NB4 (cell line): Measurements from ENCODE around the gene NEO1.

Source experiments
- DNase-seq: peaks from one replicate; pipeline ENCODE4 v3.0.0; 2010; ENCODE audit warnings: low read depth
- H3K4me3 ChIP-seq: one replicate; pipeline ENCODE4 v1.5.1; 2011; ENCODE audit warnings: mild to moderate bottlenecking, low read depth, low read length, moderate library complexity
- MYC ChIP-seq: IDR thresholded peaks from 2 replicates; pipeline ENCODE4 v1.6.1; 2011; ENCODE audit warnings: low read depth, low read length
- POLR2A ChIP-seq: IDR thresholded peaks from 2 replicates; pipeline ENCODE4 v1.6.1; 2011; ENCODE audit warnings: mild to moderate bottlenecking; ENCODE audit not compliant: insufficient read length; ENCODE audit errors: extremely low read depth
- TF ChIP-seq, protein P1 (sequence below): IDR thresholded peaks from 2 replicates; pipeline ENCODE4 v1.6.1; 2011; ENCODE audit warnings: low read depth, low read length
- TF ChIP-seq, protein P2 (sequence below): IDR thresholded peaks from one replicate; pipeline ENCODE4 v1.5.1; 2012; ENCODE audit warnings: low read depth, low read length

Gene NEO1

DNA sequence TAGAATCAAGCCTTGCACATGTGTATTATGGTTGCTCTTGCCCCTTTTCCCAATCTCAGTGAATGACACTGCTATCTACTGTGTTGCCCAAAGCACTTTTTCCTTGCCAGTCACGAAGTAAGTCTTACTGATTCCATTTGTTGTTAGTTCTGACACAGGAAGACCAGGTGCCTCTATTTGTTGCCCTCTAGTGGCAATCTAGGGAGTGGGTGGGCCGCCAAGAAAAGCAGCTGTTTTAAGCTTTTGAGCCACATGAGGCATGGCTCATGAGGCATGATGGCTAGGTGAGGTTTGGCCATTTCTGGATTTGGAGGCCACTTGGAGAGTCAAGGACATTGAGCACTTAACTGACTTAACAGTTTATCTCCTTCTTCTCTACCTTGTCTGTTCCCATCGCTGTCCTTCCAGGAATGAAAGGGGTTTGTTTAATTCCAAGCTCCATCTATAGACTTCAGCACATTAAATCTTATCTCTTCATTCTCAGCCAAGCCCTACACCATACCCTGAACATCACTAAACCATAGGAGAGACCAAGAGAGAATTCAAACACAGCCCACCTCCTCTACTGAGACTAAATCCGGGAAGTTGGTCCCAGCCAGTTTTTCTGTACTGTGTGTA lies 213.4 kb downstream of the NEO1 start:
- TF ChIP-seq, protein P1, sequence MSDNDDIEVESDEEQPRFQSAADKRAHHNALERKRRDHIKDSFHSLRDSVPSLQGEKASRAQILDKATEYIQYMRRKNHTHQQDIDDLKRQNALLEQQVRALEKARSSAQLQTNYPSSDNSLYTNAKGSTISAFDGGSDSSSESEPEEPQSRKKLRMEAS = peak; percentile 72
- TF ChIP-seq POLR2A (no peak), MYC (peak; percentile 72)
- TF ChIP-seq, protein P2, sequence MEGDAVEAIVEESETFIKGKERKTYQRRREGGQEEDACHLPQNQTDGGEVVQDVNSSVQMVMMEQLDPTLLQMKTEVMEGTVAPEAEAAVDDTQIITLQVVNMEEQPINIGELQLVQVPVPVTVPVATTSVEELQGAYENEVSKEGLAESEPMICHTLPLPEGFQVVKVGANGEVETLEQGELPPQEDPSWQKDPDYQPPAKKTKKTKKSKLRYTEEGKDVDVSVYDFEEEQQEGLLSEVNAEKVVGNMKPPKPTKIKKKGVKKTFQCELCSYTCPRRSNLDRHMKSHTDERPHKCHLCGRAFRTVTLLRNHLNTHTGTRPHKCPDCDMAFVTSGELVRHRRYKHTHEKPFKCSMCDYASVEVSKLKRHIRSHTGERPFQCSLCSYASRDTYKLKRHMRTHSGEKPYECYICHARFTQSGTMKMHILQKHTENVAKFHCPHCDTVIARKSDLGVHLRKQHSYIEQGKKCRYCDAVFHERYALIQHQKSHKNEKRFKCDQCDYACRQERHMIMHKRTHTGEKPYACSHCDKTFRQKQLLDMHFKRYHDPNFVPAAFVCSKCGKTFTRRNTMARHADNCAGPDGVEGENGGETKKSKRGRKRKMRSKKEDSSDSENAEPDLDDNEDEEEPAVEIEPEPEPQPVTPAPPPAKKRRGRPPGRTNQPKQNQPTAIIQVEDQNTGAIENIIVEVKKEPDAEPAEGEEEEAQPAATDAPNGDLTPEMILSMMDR = peak; percentile 91
- peak; percentile 66 for DNase-seq
- no peak overlapping the region for H3K4me3 ChIP-seq

DNA sequence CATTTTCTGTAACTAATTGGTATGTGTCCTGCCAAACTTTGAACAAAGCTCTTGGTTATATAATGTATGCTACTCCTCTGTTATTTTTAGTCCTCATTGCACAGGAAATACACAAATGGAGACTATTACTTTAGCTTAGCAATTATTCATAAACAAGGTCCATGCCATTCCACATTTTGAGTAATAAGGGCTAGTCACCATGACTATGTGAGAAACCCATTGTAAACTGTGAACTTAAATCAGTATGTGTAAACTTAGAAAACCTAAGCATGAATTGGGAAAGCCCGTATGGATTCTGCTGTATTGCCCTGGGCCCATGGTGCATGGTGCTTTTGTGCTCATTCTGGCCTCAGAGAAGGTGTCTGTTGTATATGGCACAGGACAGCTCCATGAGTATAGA lies 216.2 kb downstream of the NEO1 start:
- no peak overlapping the region for H3K4me3 ChIP-seq
- TF ChIP-seq MYC (no peak), POLR2A (no peak)
- TF ChIP-seq, protein P2 = no peak
- TF ChIP-seq, protein P1 = no peak
- DNase-seq = no peak

DNA sequence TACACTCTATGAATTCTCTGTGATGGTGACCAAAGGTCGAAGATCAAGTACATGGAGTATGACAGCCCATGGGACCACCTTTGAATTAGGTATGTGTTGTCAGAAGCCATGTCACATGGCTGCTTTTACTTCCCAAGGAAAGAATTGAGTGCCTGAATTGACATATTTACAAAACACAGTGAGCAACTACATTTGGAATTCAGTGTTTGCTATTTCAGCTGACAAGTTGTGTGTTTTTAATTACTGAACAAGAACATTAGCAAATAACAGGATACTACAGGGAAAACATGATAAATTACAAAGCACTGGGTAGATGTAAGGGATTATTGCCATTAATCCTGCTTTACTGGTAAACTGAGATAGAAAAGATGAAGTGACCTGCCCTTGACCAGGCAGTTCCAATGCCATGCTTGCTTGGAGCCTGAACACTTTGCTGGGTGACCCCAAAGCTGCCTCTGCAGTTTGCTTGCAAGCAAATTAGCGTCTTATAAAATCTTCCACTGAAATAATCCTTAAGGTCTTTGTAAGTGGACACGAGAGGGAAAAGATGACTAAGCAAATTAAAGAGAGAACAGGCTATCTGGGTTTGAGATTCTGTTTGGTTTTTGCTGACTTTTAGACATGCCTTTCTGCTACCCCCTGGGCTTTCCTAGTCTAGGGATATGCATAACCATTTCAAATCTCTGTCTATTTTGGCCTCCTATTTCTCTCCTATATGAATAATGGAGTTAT lies 218.3 kb downstream of the NEO1 start:
- DNase-seq = no peak
- TF ChIP-seq, protein P2 = no peak
- TF ChIP-seq MYC (no peak), POLR2A (no peak)
- TF ChIP-seq, protein P1 = no peak
- no peak overlapping the region for H3K4me3 ChIP-seq

DNA sequence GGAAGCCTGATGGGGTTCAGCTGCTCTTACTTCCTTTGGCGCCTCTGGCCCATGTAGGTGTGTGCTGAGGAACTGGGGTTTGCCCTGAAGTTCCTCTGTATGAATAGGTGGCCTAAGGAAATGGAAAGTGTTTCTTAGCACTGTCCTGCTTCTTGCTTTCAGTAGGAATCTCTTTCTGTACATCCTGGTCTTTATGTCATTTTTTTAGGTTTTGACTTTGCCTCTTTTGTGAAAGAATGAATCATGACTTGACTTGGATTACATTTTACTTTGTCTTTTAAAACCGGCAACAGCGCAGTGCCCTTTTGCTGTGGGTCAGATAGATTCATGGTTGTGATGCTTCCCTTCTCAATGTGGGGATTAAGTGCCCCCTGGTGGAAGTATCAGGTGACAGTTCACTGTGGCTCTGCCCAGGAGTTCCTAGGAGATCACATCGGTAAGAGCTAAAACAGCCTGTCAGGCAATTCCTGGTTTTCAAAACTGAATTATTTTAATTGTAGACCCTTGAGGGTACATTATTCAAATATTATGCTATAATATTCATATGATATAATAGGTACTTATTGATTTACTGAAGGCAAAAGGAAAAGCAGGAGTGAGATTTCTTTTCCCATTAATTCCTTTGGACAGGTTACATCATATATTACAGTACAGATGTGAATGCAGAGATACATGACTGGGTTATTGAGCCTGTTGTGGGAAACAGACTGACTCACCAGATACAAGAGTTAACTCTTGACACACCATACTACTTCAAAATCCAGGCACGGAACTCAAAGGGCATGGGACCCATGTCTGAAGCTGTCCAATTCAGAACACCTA lies 221.1 kb downstream of the NEO1 start:
- TF ChIP-seq, protein P1 = peak; percentile 28; the same call in 1 of the 2 replicates
- TF ChIP-seq, protein P2 = peak; percentile 77
- TF ChIP-seq MYC (no peak), POLR2A (no peak)
- peak; percentile 64 for DNase-seq
- no peak overlapping the region for H3K4me3 ChIP-seq

DNA sequence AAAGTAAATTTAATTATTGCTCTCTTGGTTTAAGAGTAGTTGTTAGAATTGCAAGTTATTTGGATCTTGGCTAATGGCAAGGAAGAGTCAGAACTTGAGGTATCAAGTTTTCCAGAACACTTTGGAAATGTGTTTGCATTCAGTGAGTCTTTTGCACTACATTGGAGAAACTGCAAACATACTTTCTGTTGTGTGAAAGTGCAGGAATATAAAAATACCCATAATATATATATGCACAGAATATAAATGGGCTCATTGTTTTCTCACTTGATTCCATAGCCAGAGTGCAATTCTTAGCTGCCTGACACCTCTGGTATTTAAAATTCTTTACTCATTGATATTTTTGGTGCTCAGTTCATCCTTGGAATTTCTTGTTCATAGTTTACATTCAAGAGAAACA lies 223.6 kb downstream of the NEO1 start:
- H3K4me3 ChIP-seq = no peak overlapping the region
- TF ChIP-seq POLR2A (no peak), MYC (no peak)
- TF ChIP-seq, protein P2 = no peak
- DNase-seq = no peak
